Measurements from ENCODE around the gene FRRS1L.
A peak's percentile ranks its signal among the peaks of the same experiment; 100 is the strongest.

The FRRS1L gene, protein sequence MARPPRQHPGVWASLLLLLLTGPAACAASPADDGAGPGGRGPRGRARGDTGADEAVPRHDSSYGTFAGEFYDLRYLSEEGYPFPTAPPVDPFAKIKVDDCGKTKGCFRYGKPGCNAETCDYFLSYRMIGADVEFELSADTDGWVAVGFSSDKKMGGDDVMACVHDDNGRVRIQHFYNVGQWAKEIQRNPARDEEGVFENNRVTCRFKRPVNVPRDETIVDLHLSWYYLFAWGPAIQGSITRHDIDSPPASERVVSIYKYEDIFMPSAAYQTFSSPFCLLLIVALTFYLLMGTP

DNA sequence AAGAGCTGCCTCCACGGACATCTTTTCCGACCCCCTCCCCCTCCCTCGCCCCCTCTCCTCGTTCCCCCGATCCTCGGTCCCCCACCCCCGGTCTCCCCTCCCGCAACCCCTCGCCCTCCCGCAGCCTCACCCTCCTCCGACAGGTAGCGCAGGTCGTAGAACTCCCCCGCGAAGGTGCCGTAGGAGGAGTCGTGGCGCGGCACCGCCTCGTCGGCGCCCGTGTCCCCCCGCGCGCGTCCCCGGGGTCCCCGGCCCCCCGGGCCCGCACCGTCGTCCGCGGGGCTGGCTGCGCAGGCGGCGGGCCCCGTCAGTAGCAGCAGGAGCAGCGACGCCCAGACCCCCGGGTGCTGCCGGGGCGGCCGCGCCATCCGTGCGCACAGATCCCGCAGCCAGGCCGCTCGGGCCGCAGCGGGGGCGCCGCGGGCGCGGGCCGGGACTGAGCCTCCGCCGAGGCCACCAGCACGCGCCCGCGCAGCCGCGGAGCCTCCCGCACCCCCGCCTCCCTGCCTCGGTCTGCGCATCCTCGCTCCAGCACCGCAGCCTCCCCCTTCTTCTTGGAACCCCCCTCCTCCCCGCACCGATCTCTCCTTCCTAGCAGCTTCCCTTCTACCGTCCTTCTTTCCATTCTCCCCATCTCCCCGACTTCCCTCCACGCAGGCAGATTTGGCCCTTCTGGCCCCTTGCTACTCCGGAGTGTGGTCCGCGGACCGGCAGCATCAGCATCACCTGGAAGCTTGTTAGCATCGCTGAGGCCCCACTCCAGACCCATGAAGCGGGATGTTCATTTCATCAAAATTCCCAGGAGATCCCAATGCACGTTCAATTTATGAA lies at the start of gene FRRS1L:
FRRS1L (minus strand) TSS at position 479 of the 831 bp plus-strand sequence; CDS start at position 368, 111 bp downstream.
- DNase-seq, result no peak

DNA sequence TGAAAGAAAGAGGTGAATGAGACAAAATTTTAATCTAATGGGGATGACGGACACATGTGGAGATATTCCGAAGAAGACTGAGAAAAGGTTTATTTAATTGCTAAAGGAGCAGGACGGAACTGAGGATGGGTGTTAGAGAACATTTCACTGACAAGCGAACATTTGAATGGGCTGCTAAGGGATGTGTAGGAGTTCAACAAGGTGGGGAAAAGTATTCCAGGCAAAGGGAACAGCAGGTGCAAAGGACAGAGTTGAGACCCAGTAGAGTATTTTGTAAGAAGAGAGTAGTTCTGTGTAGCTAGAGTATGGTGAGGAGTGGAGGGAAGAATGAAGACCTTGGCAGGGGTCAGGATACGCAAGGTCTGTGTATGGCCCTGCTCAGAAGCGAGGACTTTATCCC lies 47.4 kb upstream of the FRRS1L start:
- no peak for DNase-seq

DNA sequence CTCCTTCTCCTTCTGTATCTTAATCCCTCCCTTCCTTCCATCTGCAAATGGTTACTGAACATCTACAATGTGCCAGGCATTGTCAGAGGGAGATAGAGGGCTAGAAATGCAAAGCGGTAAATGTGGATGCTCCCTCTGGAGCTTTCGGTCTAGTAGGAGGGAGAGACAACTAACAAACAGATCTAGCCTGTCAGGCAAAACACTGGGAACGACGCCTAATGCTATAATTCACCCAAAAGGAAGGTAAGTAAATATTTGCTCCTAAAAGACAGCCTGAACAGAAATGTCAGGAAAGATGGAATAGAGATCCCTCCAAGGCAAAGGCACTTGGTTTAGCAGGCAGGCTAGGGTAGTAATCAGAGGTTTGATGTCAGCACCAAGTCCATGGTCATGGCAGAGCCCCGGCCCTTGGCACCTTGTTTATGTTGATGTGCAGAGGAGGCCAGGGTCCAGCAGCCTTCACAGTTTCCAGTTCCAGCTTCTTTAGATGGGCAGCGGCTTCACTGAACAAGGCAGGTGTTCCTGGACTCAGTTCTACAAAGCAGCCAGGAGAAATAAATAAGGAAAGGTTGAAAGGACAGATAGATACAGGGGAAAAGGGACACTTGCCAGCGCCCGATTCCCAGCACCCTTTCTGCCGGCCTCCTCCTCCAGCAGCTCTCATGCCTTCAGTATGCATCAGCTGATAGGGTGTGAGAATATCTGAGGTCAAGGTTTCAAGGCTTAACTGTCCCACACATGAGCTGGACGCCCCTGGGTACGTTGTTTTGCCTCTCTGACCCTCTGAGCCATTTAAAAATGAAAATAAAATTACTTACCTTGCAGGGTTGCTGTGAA lies 46.5 kb upstream of the FRRS1L start:
- no peak for DNase-seq

DNA sequence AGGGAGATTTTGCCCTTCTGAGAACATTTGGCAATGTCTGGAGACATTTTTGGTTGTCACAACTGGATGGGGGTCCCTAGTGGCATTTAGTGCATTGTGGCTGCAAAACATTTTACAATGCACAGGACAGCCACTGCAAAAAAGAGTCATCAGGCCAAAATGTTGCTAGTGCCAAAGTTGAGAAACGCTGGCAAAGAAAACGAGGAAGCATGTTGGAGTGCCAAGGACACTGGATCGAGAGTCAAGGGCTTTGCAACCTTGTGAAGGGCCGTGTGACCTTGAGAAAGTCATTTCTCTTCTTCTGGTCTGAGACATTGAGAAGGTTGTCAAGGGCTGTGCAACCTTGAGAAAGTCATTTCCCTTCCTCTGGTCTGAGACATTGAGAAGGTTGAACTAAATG lies 45.7 kb upstream of the FRRS1L start:
- DNase-seq, result no peak

DNA sequence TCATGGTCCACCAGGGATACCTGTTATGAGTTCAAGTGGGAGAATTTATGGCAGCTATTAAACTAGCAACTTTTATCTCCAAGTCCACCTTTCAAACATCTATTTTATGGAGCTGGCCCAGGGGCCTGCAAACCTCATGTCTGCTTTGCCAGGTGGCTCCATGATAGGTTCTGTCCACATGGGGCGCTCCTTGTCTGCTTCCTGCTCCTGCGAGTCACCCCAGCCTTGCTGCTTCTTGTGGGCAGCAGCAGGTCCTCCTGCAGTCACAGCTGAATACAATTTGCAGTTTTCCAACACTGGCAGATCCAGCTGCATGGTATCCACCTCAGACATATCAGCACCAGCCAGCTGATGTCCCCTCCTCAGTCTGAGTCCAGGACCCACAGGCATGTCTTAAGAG lies 39.6 kb upstream of the FRRS1L start:
- DNase-seq, result no peak

DNA sequence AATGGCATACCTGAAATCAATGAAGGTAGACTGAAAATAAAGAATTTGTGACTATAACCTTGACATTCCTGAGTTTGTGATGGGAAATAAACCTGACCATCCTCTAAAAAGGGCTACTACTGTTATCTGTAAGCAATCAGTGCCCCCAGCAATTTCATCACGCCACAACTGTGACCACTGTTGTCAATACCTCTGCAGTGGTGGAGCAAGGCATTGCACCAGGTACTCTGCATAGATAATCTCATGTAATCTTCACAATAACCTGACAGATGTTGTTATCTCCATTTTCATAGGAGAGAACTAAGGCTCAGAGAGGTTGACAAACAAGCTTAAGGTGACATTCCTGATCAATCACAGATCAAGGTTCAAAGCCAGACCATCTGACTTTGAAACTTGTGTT lies 38.5 kb upstream of the FRRS1L start:
- DNase-seq, result no peak

DNA sequence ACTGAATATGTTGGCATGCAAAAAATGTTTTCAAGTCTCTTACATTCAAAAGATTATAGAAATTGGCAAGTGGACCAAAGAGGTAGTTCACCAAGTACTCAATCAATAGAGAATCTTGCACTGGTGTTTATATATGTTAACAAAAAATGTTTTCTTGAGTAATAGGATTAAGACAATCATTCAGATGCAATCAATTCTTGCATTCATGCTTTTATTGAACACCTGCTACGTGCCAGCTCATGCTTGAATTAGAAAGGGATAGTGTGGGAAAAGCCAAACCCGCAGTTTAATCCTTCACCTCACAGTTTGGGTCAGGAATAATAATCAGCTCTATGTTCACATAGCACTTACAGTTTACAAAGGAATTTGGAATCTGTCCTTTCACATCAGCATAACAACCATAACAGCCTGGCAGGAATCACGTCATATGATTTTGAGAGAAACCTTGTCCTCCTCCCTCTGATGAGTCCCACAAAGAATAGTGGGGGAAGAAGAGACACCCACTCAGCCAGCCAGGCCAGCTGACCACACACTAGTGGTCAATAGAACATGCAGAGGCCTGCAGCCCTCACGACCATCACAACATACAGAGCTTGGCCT lies 36.8 kb upstream of the FRRS1L start:
- DNase-seq, result no peak

DNA sequence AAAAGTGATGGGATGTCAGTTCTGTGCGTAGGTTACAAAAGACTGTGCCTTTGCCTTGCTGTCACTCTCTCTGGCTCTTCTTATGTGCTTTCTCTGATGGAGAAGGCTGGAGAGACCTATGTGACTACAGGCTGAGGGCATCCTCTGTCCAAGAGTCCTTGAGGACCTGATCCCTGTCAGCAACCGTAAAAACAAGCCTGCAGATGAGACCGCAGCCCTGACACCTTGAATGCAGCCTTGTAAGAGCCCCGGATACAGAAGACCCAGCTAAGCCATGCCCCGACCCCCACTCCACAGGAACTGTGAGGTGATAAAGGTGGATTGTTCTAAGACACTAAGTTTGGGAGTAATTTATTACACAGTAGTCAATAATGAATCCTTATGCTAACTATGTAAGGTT lies 32.6 kb upstream of the FRRS1L start:
- no peak for DNase-seq

DNA sequence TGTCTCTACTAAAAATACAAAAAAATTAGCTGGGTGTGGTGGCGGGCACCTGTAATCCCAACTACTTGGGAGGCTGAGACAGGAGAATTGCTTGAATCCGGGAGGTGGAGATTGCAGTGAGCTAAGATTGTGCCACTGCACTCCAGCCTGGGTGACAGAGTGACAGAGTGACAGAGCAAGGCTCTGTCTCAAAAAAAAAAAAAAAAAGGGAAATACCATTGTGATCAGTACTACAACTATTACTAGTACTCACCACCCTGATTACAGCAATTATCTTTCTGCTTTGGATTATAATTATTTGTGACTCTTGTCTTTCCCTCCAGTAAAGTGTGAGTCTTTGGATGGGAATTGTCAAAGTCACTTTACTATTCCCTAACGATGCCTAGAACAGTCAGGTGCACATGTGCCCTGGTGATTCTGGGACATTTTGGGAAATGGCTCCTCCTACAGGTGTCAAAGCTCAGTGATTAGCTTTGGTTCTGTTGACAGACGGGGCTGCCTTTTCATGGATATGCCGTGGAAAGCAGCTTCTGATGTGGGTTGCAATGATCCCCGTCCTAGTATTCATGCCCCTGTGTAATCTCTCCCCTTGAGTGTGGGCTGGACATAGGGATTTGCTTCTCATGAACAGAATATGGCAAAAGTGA lies 31.8 kb upstream of the FRRS1L start:
- DNase-seq, result no peak

DNA sequence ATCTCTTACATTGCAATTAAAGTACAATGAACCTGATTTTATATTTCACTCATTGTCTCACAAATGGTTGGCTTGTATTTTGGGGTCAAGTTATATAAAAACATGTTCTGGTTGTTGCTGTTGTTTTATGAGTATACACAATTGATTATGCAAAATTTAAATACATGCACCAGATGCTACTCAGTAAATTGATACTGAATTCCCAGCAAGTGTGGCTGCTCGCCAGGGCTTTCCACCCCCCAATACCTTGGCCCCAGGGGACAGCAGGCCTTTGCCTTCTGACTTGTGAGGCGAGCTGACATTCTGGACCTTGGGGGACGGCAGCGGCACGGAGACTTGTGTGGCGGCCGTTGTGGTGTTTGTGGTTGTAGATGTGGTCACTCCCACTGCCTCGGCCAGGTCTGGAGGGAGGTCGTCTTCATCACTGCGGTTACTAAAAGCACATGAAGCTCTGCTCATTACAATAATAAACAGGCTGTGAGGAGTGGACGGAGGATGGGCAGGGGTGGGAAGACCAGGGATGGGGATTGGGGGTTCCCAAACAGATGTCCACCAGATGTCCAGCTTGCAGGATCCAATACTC lies 27.0 kb upstream of the FRRS1L start:
- DNase-seq, result no peak

DNA sequence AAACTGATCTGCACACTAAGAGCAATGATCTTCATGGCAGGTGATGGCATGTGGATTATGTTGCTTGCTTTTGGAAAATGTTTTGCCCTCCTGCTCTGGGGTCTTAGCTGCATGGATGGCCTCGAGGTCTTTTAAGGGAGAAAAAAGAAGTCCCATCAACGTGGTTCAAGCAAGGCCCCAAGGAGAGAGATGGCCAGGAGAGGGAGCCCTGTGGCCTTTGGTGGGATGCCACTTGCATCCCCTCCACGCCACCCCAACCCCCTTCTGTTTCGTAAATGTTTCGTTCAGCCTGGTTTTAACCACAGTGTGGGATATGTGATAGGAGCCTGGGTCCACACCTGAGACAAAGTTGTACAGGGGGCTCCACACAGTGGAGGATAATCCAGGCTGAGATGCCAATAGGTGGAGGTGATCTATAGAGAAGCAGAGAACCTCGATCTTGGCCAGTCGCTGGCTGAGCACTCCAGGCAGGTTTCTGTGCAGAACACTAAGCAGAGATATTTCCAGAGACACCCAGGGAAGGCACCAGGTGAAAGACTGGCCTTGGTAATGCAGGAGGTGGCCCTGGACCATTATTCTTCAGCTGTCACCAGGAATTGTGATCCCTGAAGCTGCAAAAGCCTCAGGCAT lies 25.8 kb upstream of the FRRS1L start:
- DNase-seq, result no peak

DNA sequence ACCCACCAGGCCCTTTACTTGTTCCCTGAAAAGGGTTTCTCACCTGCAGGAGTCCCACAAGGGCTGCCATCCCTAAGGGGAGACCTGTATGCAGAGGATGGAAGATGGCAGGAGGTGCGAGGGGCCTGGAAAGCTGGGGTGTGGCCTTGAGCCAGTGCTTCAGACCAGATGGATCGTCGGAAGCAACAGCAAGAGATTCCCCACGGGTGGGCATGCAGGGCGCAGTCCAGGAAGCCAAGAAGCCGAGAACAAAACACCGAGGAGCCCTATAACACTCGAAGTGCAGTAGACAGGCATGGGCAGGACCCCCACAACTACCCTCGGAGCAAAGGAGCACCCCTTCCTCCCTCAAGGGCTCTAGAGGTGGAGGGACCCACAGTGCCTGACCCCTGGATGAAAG lies 24.7 kb upstream of the FRRS1L start:
- no peak for DNase-seq

DNA sequence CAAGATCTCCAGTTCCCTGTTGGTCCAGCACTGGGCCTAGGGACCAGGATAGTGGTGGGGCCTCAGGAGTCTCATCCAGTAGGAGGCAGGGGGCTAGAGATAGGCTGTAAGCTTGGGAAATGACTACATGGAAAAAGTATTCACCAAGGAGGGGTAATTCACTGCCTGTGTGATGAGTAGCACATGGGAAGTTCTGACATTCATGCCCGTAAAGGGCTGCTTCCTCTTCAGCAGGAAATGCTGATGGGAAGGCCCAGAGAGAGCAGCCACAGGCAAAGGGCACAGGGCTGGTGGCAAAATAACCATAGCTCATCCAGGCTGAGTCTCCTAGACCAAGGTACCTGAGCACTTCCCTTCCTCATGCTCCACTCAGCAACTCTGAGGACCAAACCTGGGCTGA lies 23.1 kb upstream of the FRRS1L start:
- DNase-seq, result no peak

DNA sequence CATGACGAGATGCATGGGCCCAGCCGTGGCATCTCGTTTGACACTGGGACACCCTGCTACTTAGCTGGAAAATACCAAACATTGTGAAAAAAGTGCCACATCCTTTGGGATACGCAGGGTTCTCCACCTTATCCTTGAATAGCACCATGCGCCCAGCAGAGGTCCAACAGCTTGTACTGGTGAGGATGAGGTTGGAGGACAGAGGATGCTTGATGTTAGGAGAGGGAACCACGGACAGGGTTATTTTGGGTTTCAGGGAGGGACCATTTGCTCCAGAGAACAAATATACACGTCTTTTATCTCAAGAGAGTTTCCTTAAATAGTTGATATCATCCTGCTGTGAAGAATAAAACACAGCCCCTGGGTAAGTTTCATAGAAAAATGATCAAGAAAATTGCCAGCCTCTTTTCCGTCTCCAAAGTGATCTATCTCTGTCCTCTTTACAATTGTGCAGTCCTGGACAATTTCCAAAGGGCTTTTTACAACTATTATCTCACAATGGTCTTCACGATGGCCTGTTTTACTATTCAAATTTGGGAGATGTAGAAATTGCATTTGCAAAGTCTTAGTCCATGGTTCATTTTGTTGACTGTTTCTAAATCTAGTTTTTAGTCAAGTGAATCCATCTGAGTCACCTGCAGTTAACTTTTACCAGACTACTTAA lies 19.9 kb upstream of the FRRS1L start:
- no peak for DNase-seq

DNA sequence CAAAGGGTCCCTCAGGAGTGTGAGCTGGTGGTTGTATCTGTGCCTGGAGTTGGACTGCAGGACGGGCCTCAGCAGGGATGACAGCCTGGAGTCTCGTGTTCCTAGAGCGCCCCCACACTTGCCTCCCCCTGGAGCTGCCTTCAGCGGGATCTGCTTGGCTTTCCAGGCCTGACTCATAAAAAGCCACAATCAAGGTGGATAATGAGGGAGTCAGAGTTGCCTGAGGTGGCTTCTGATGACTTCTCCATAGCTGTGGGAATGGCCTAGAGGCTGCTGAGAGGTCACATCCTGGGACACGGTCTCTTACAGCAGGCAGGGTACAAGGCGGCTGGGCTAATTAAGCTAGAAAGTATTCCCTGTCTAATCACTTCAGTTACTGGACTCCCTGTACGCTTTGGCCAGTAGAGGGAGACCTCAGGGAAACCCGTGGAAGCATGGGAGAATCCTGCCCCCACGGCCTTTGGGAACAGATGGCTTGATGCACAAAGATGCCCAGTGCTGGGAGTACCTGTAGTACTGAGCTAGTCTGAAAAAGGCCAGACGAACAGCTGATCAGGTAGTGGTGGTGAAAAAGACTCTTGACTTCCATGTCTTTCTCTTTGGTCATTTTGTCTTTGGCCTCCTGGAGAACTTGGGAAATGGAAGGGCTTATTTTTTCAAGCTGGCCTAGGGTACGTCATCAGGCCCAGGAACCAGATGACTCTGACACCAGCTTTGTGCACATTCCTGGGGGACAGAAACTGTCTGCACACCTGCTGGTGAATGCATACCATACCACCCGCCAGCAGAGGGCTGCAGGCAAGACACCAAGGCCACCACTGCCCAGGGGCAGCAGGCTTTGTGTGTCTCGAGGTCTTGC lies 16.1 kb upstream of the FRRS1L start:
- peak in 1 of 2 experiments; percentile 14 for DNase-seq

DNA sequence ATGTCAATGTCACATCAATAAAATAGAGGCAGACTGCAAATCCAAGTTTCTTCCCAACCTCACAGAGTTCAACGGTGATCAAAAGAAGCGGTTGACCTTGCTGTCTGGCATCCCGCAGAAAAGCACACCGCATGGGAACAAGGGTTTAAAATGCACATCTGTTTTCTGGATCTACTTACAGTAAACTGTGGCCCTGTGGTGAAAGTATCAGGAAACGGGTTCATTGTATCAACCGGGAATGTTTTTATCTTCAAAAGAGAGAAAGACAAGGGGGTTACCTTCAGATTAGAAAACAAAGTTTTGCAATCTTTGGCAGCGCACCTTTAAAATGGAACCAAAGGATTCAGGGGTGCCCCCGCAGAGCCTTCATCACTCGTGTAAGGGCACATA lies 15.5 kb upstream of the FRRS1L start:
- no peak for DNase-seq

DNA sequence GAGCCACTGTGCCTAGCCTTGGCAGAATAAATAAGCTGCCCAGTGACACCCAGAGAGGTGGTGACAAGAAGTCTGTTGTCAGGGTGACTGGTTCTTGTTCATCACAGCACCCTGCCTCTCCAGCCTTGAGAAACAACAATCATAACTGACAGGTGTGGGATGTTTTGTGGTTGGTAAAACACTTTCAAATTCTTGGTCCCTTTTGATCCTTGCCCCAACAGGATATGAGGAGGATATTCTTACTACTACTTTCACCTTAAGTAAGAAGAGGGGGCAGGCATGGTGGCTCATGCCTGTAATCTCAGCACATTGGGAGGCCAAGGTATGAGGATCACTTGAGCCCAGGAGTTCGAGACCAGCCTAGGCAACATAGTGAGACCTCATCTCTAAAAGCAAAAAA lies 14.2 kb upstream of the FRRS1L start:
- no peak for DNase-seq

DNA sequence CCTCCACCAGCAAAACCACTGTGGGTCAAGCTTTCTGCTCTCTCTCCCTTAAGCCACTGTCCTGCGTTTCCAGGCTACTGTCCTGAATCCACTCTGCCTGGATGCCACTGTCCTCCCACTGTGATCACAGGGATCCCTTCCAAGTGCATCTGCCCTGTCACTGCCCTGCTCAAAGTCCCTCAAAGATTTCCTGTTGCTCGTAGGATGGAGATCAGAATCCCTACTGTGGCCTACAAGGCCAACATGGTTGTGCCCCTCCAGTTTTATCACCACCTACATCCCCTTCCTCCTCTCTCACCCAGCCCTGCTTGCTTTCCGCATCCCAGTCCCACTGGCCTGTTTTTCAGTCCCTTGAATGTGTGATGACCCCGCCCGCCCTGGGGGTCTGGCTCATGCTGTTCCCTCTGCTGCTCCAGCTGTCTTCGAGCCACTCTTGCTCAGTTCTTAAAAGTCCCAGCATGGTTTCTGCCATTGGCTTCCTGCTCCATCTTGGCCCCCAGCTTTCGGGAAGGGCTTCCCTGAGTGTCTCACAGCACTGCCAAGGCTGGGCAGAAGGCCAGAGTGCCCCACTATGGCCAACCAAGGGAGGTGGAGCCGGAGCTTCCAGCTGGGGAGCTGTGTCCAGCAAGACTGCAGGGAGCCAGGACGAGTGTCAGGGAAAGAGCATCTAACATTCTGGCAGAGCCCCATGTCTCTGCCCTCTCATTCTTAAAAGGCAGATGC lies 12.9 kb upstream of the FRRS1L start:
- DNase-seq, result no peak

DNA sequence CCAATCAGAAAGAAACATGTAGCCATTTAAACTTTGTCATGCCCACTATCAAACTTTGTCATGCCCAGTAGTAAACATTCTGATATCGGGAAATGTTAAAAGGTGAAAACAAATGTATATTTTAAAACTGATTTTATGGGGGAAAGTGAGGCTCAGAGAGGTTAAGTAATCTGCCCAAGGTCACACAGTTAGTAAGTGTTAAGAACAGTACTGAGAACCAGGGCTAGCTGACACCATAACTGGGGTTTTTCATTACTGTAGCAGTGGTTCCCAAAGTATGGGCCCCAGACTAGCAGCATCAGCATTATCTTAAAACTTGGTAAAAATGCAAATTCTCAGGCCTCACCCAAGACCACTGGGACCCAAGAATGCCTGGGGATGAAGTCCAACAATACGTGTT lies 9.9 kb upstream of the FRRS1L start:
- no peak for DNase-seq

All from SW 1271 (cell line).